ENCODE results near the gene LEUTX. TPM values are rescaled to one million over a fixed set of nuclear protein-coding genes. Genes with fewer than 3 reads are reported as not detected.

Gene LEUTX
- total and polyA plus RNA-seq, 7 experiments from 2014 or later: not detected

DNA sequence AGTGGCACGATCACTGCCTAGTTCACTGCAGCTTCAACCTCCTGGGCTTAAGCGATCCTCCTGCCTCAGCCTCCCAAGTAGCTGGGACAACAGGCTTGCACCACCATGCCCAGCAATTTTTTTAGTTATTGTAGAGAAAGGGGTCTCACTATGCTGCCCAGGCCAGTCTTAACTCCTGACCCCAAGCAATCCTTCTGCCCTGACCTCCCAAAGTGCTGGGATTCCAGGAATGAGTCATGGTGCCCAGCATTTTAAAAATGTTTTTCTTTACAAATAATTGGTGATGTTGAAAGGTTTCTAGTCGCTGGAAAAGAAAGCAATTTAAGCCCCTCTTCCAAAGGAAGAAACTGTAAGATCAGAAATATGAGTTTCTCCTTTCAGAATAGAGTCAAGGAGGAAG, 35.9 kb downstream of the LEUTX start:
- no peak for ATAC-seq
- Mint-ChIP-seq H3K4me3 (no peak overlapping the region), H3K9me3 (no peaks in the 10 kb centered on the region), H3K27ac (no peak overlapping the region), H3K27me3 (no peaks in the 10 kb centered on the region), H3K4me1 (peaks cover 0 to 30% (median 14%) of the 10 kb centered on the region in 7 donors), H3K36me3 (peaks cover 0 to 30% (median 5%) of the 10 kb centered on the region in 5 donors)
- ChIA-PET CTCF (no interaction called here), POLR2A (interaction anchor here (1.5 kb wide), 1 partner anchor 13 kb away, joined by 3 read pairs; no protein-coding TSS in a partner anchor)
- no peaks in the 10 kb centered on the region for H3K4me1 ChIP-seq (ENCODE audit: control insufficient read depth in 2 of 2, insufficient read depth in 2 of 2, low read length in 2 of 2)
- no peaks in the 10 kb centered on the region for H3K27me3 ChIP-seq (ENCODE audit: control insufficient read depth in 2 of 2, insufficient read depth in 2 of 2, low read length in 2 of 2)
- intact Hi-C loops (cut with micrococcal nuclease): no loop called here
- DNase-seq: no peak
- no peak overlapping the region for H3K4me3 ChIP-seq (ENCODE audit: low read length)
- no peak overlapping the region for H3K27ac ChIP-seq (ENCODE audit: low read depth, low read length)
- no peaks in the 10 kb centered on the region for H3K9me3 ChIP-seq (ENCODE audit: control insufficient read depth in 2 of 3, low read length in 3 of 3)
- peaks cover 0 to 15% (median 4%) of the 10 kb centered on the region in 3 experiments for H3K36me3 ChIP-seq (ENCODE audit: control insufficient read depth in 2 of 3, insufficient read depth in 3 of 3, low read length in 3 of 3)

GRCh38 chr19:39816287-39817048, 37.8 kb downstream of the LEUTX start:
- peak overlapping the region in 2 of 9 donors; percentile 23 to 73 for H3K27ac Mint-ChIP-seq
- no peak overlapping the region for H3K27ac ChIP-seq (ENCODE audit: low read depth, low read length)
- ATAC-seq: no peak

GRCh38 chr19:39817888-39818561, 39.4 kb downstream of the LEUTX start:
- CTCF ChIA-PET: no interaction called here
- no peak for DNase-seq
- H3K4me3 ChIP-seq (ENCODE audit: low read length): no peak overlapping the region
- H3K27me3 ChIP-seq (ENCODE audit: control insufficient read depth in 2 of 2, insufficient read depth in 2 of 2, low read length in 2 of 2): no peaks in the 10 kb centered on the region
- Mint-ChIP-seq H3K4me3 (peak overlapping the region in 1 of 10 donors; percentile 19), H3K4me1 (peaks cover 0 to 38% (median 14%) of the 10 kb centered on the region in 7 donors), H3K9me3 (no peaks in the 10 kb centered on the region), H3K27ac (peak overlapping the region in 1 of 9 donors; percentile 6), H3K27me3 (no peaks in the 10 kb centered on the region), H3K36me3 (peaks cover 0 to 33% (median 12%) of the 10 kb centered on the region in 5 donors)
- no peaks in the 10 kb centered on the region for H3K4me1 ChIP-seq (ENCODE audit: control insufficient read depth in 2 of 2, insufficient read depth in 2 of 2, low read length in 2 of 2)
- ATAC-seq: no peak
- H3K27ac ChIP-seq (ENCODE audit: low read depth, low read length): no peak overlapping the region
- POLR2A ChIA-PET: no interaction called here
- intact Hi-C loops (cut with micrococcal nuclease): no loop called here
- no peaks in the 10 kb centered on the region for H3K9me3 ChIP-seq (ENCODE audit: control insufficient read depth in 2 of 3, low read length in 3 of 3)
- peaks cover 0 to 15% (median 4%) of the 10 kb centered on the region in 3 experiments for H3K36me3 ChIP-seq (ENCODE audit: control insufficient read depth in 2 of 3, insufficient read depth in 3 of 3, low read length in 3 of 3)

More at GRCh38 chr19:39816287-39817048, 37.8 kb downstream of the LEUTX start:
- Histone ChIP-seq H3K4me3 (ENCODE audit: low read length) (no peak overlapping the region), H3K4me1 (ENCODE audit: control insufficient read depth in 2 of 2, insufficient read depth in 2 of 2, low read length in 2 of 2) (no peaks in the 10 kb centered on the region), H3K27me3 (ENCODE audit: control insufficient read depth in 2 of 2, insufficient read depth in 2 of 2, low read length in 2 of 2) (no peaks in the 10 kb centered on the region), H3K9me3 (ENCODE audit: control insufficient read depth in 2 of 3, low read length in 3 of 3) (no peaks in the 10 kb centered on the region), H3K36me3 (ENCODE audit: control insufficient read depth in 2 of 3, insufficient read depth in 3 of 3, low read length in 3 of 3) (peaks cover 0 to 15% (median 4%) of the 10 kb centered on the region in 3 experiments)
- DNase-seq: no peak
- POLR2A ChIA-PET: interaction anchor here (1.0 kb wide), 1 partner anchor 8 kb away, joined by 3 read pairs; no protein-coding TSS in a partner anchor
- Mint-ChIP-seq H3K4me1 (peaks cover 0 to 39% (median 14%) of the 10 kb centered on the region in 7 donors), H3K27me3 (no peaks in the 10 kb centered on the region), H3K4me3 (no peak overlapping the region), H3K9me3 (no peaks in the 10 kb centered on the region), H3K36me3 (peaks cover 0 to 37% (median 12%) of the 10 kb centered on the region in 5 donors)
- CTCF ChIA-PET: no interaction called here
- intact Hi-C loops (cut with micrococcal nuclease): no loop called here

GRCh38 chr19:39818626-39819097, 40.0 kb downstream of the LEUTX start:
- no peaks in the 10 kb centered on the region for H3K9me3 Mint-ChIP-seq
- Histone ChIP-seq H3K9me3 (ENCODE audit: control insufficient read depth in 2 of 3, low read length in 3 of 3) (no peaks in the 10 kb centered on the region), H3K4me1 (ENCODE audit: control insufficient read depth in 2 of 2, insufficient read depth in 2 of 2, low read length in 2 of 2) (peaks cover 2 to 6% of the 10 kb centered on the region in 2 donors), H3K27ac (ENCODE audit: low read depth, low read length) (no peak overlapping the region), H3K36me3 (ENCODE audit: control insufficient read depth in 2 of 3, insufficient read depth in 3 of 3, low read length in 3 of 3) (peaks cover 0 to 15% (median 4%) of the 10 kb centered on the region in 3 experiments), H3K27me3 (ENCODE audit: control insufficient read depth in 2 of 2, insufficient read depth in 2 of 2, low read length in 2 of 2) (no peaks in the 10 kb centered on the region), H3K4me3 (ENCODE audit: low read length) (no peak overlapping the region)
- peaks cover 0 to 38% (median 14%) of the 10 kb centered on the region in 7 donors for H3K4me1 Mint-ChIP-seq
- ChIA-PET CTCF (no interaction called here), POLR2A (no interaction called here)
- peak overlapping the region in 1 of 10 donors; percentile 19 for H3K4me3 Mint-ChIP-seq
- no peak for ATAC-seq
- no peaks in the 10 kb centered on the region for H3K27me3 Mint-ChIP-seq
- peak overlapping the region in 1 of 9 donors; percentile 6 for H3K27ac Mint-ChIP-seq
- intact Hi-C loops (cut with micrococcal nuclease): no loop called here
- no peak for DNase-seq
- H3K36me3 Mint-ChIP-seq: peaks cover 0 to 30% (median 12%) of the 10 kb centered on the region in 5 donors

DNA sequence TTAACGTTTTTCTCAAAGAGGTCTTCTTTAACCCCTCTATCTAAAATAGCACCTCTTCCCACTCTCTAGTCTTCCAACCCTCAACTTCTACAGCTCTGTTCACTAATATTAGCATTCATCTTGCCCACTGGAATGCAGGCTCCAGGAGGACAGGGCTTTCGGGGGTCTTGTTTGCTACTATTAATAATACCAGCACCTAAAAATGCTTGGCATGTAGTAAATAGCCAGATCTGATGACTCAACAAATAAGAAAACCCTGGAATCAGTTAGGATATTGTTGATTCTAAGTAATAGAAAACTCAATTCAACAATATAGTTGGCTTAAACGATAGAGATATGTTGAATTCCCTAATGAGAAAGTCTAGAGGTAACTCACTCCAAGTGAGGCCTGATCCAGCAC, 41.1 kb downstream of the LEUTX start:
- intact Hi-C loops (cut with micrococcal nuclease): no loop called here
- Histone ChIP-seq H3K4me1 (ENCODE audit: control insufficient read depth in 2 of 2, insufficient read depth in 2 of 2, low read length in 2 of 2) (peaks cover 7 to 11% of the 10 kb centered on the region in 2 donors), H3K36me3 (ENCODE audit: control insufficient read depth in 2 of 3, insufficient read depth in 3 of 3, low read length in 3 of 3) (peaks cover 0 to 15% (median 4%) of the 10 kb centered on the region in 3 experiments), H3K9me3 (ENCODE audit: control insufficient read depth in 2 of 3, low read length in 3 of 3) (no peaks in the 10 kb centered on the region), H3K27ac (ENCODE audit: low read depth, low read length) (no peak overlapping the region), H3K27me3 (ENCODE audit: control insufficient read depth in 2 of 2, insufficient read depth in 2 of 2, low read length in 2 of 2) (no peaks in the 10 kb centered on the region), H3K4me3 (ENCODE audit: low read length) (no peak overlapping the region)
- ATAC-seq (no peak), DNase-seq (no peak)
- ChIA-PET POLR2A (interaction anchor here (1.5 kb wide), 1 partner anchor 14 kb away, joined by 4 read pairs; the partner anchor contains the start of gene DYRK1B), CTCF (interaction anchor here (1.7 kb wide), 1 partner anchor 24 kb away, joined by 8 read pairs; no protein-coding TSS in a partner anchor)
- Mint-ChIP-seq H3K36me3 (peaks cover 0 to 29% (median 12%) of the 10 kb centered on the region in 5 donors), H3K4me3 (peak overlapping the region in 1 of 10 donors; percentile 11), H3K27ac (no peak overlapping the region), H3K4me1 (peaks cover 0 to 38% (median 14%) of the 10 kb centered on the region in 7 donors), H3K27me3 (no peaks in the 10 kb centered on the region), H3K9me3 (no peaks in the 10 kb centered on the region)

GRCh38 chr19:39820696-39821095, 42.0 kb downstream of the LEUTX start:
- DNase-seq: no peak
- Mint-ChIP-seq H3K4me1 (peaks cover 0 to 37% (median 19%) of the 10 kb centered on the region in 7 donors), H3K27me3 (no peaks in the 10 kb centered on the region), H3K9me3 (no peaks in the 10 kb centered on the region), H3K4me3 (no peak overlapping the region), H3K36me3 (peaks cover 0 to 28% (median 12%) of the 10 kb centered on the region in 5 donors), H3K27ac (no peak overlapping the region)
- CTCF ChIA-PET: interaction anchor here (0.6 to 1.7 kb wide), 3 partner anchors 23 to 52 kb away, joined by 3 to 8 read pairs (median 3); no protein-coding TSS in a partner anchor
- peaks cover 0 to 18% (median 4%) of the 10 kb centered on the region in 3 experiments for H3K36me3 ChIP-seq (ENCODE audit: control insufficient read depth in 2 of 3, insufficient read depth in 3 of 3, low read length in 3 of 3)
- POLR2A ChIA-PET: interaction anchor here (0.7 to 1.5 kb wide), 4 partner anchors 13 to 77 kb away, joined by 3 to 4 read pairs (median 4); partner anchors contain the start of gene DYRK1B
- intact Hi-C loops (cut with micrococcal nuclease): no loop called here
- ATAC-seq: no peak
- no peaks in the 10 kb centered on the region for H3K9me3 ChIP-seq (ENCODE audit: control insufficient read depth in 2 of 3, low read length in 3 of 3)
- H3K4me3 ChIP-seq (ENCODE audit: low read length): no peak overlapping the region
- peaks cover 10 to 14% of the 10 kb centered on the region in 2 donors for H3K4me1 ChIP-seq (ENCODE audit: control insufficient read depth in 2 of 2, insufficient read depth in 2 of 2, low read length in 2 of 2)
- H3K27ac ChIP-seq (ENCODE audit: low read depth, low read length): no peak overlapping the region
- no peaks in the 10 kb centered on the region for H3K27me3 ChIP-seq (ENCODE audit: control insufficient read depth in 2 of 2, insufficient read depth in 2 of 2, low read length in 2 of 2)

Measured in naive thymus-derived CD4-positive, alpha-beta T cell (primary cell).